ENCODE data around the gene ARIH2.
"Not testable (repeated sequence)": the region's sequence is repeated elsewhere in the genome, so short reads cannot be mapped to it uniquely, and the experiment has no call there.

The ARIH2 gene

DNA sequence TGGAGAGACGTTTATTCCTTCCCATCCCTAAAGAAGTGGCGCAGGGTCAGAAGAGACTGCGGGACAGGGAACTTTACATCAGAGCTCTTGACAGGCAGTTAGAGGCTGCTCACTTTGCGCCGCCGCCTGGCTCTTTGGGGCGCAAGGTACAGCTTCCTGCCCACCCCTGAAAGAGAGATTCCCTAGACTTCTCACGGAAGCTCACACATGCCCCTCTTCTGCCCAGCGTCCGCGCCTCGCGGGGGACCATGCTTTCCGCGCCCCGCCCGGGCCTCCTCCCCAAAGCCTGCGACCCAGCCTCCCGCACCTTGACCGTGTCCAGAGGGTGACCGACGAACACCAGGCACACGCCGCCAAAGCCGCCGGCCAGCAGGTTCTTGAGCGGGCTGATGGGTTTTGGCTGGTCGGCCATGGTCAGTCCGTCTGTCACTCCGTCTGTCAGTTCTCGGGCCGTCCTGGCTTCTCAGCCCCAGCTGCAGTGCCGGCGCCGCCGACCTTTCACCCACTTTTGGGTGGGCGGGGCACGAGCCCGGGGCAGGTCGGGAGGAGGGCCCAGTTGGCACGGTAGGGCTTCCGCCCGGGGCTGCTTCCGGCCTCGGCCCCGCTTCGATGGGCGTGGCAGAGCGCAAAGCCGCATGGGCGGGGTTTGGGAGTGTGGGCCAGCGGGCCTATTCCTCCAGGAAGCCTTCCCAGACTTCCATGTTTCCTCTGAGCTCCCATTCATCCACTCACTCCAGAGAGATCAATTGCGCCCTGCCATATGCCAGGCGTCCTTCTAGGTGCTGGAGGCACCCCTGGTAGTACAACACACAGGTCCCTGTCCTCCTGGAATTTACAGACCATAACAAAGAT lies 20.0 kb upstream of the ARIH2 start, which contains the start of gene SLC25A20:
SLC25A20 (minus strand) TSS at position 500 of the 852 bp plus-strand sequence; CDS start at position 412, 88 bp downstream.
- H3K27me3 ChIP-seq (ENCODE audit: control insufficient read depth, insufficient read depth, low read length) = no peaks in the 10 kb centered on the region
- peak within 1 kb of the TSS; percentile 49 for H3K9ac ChIP-seq (ENCODE audit: low read length)
- H3K36me3 ChIP-seq (ENCODE audit: control insufficient read depth, insufficient read depth, low read length) = no peaks in the 10 kb centered on the region
- peak within 1 kb of the TSS; percentile 75 for H3K27ac ChIP-seq (ENCODE audit: low read depth, low read length)
- no peaks in the 10 kb centered on the region for H3K4me1 ChIP-seq (ENCODE audit: control insufficient read depth, insufficient read depth, low read length)
- peak within 1 kb of the TSS; percentile 83 for H3K4me3 ChIP-seq (ENCODE audit: low read length)

DNA sequence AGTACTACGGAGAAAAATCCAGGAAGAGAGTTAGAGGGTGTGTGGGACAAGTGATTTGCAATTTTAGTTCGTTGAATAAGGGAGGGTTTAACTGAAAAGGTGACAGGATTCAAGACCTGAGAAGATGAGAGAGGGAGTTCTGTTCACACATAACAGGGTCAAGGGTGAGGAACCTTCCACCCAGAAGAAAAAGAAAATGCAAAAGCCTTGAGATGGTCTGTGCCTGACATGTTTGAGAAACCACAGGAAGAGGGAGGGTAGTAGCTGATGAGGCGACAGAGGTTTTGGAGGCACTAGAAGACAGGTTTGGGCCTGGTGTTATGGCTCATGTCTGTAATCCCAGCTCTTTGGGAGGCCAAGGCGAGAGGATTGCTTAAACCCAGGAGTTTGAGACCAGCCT lies 19.4 kb upstream of the ARIH2 start:
- Histone ChIP-seq H3K27ac (ENCODE audit: low read depth, low read length) (peak overlapping the region; percentile 75), H3K4me1 (ENCODE audit: control insufficient read depth, insufficient read depth, low read length) (no peaks in the 10 kb centered on the region), H3K4me3 (ENCODE audit: low read length) (peak overlapping the region; percentile 83), H3K27me3 (ENCODE audit: control insufficient read depth, insufficient read depth, low read length) (no peaks in the 10 kb centered on the region), H3K36me3 (ENCODE audit: control insufficient read depth, insufficient read depth, low read length) (no peaks in the 10 kb centered on the region), H3K9ac (ENCODE audit: low read length) (no peak overlapping the region)

DNA sequence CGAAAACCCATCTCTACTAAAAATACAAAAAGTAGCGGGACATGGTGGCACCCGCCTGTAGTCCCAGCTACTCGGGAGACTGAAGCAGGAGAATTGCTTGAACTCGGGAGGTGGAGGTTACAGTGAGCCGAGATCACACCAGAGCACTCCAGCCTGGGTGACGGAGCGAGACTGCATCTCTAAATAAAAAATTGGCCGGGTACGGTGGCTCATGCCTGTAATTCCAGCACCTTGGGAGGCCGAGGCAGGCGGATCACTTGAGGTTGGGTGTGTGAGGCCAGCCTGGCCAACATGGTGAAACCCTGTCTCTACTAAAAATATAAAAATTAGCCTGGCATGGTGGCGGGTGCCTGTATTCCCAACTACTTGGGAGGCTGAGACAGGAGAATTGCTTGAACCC lies 11.6 kb upstream of the ARIH2 start:
- H3K27ac ChIP-seq (ENCODE audit: low read depth, low read length) = not testable (repeated sequence)

DNA sequence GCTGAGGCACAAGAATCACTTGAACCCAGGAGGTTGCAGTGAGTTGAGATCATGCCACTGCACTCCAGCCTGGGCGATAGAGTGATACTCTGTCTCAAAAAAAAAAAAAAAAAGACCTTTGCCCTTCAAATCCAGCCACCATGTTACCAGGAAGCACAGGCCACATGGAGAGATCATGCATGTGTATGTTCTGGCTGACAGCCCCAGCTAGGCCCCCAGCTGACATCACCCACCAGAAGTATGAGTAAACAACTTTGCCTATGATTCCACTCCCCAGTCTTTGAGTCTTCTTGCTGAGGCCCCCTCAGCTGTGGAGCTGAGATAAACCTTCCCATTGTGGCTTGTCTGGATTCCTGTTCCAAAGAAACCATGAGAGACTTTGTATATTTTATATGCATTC lies 3.3 kb upstream of the ARIH2 start:
- Histone ChIP-seq H3K4me1 (ENCODE audit: control insufficient read depth, insufficient read depth, low read length) (peaks cover 2% of the 10 kb centered on the region), H3K9ac (ENCODE audit: low read length) (no peak overlapping the region), H3K27ac (ENCODE audit: low read depth, low read length) (no peak overlapping the region), H3K36me3 (ENCODE audit: control insufficient read depth, insufficient read depth, low read length) (no peaks in the 10 kb centered on the region), H3K27me3 (ENCODE audit: control insufficient read depth, insufficient read depth, low read length) (no peaks in the 10 kb centered on the region), H3K4me3 (ENCODE audit: low read length) (no peak overlapping the region)

More for the DNA sequence above, 11.6 kb upstream of the ARIH2 start:
- H3K36me3 ChIP-seq (ENCODE audit: control insufficient read depth, insufficient read depth, low read length); H3K27me3 ChIP-seq (ENCODE audit: control insufficient read depth, insufficient read depth, low read length); H3K4me1 ChIP-seq (ENCODE audit: control insufficient read depth, insufficient read depth, low read length); H3K9ac ChIP-seq (ENCODE audit: low read length); H3K4me3 ChIP-seq (ENCODE audit: low read length): not testable (repeated sequence)

DNA sequence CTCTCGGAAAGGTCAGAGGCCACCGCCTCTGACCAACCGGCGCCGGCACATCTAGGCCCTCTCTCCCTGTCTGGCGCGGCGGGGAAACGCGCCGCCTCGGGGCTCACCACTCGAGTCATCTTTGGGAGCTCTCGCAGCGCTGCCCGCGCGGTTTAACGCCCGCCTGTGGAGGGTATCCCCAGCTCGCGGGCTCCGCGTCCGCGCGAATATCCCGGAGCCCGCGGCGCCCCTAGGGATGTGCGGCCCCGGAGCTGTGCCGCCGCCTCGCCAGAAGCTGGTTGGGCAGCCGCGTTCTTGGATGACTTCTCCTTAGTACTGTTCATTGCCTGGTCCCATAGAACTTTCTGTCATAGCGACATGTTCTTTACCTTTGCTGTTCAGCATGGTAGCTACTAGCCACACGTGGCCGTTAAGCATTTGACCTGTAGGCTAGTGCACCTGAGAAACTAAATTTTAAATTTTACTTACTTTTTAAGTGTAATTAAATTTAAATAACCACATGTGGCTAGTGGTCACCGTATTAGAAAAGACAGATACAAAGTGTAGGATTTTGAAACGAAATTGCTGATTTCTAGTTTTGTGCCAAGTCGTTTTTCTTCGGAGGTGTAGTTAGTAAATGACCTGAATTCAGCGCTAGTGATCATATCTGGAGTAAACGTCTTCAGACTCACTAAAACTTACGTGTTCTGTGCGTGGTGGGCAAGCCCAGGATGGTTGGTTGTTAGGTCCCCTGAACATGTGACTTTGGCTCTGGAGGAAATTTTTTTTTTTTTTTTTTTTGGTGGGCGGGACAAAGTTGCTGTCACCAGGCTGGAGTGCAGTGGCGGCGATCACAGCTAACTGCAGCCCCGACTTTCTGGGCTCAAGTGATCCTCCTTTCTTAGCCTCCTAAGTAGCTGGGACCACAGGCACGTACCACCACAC lies 835 bp downstream of the ARIH2 start:
- Histone ChIP-seq H3K4me1 (ENCODE audit: control insufficient read depth, insufficient read depth, low read length) (peaks cover 2% of the 10 kb centered on the region), H3K4me3 (ENCODE audit: low read length) (peak overlapping the region; percentile 78), H3K27me3 (ENCODE audit: control insufficient read depth, insufficient read depth, low read length) (no peaks in the 10 kb centered on the region), H3K27ac (ENCODE audit: low read depth, low read length) (peak overlapping the region; percentile 89), H3K36me3 (ENCODE audit: control insufficient read depth, insufficient read depth, low read length) (peaks cover 12% of the 10 kb centered on the region), H3K9ac (ENCODE audit: low read length) (peak overlapping the region; percentile 73)

DNA sequence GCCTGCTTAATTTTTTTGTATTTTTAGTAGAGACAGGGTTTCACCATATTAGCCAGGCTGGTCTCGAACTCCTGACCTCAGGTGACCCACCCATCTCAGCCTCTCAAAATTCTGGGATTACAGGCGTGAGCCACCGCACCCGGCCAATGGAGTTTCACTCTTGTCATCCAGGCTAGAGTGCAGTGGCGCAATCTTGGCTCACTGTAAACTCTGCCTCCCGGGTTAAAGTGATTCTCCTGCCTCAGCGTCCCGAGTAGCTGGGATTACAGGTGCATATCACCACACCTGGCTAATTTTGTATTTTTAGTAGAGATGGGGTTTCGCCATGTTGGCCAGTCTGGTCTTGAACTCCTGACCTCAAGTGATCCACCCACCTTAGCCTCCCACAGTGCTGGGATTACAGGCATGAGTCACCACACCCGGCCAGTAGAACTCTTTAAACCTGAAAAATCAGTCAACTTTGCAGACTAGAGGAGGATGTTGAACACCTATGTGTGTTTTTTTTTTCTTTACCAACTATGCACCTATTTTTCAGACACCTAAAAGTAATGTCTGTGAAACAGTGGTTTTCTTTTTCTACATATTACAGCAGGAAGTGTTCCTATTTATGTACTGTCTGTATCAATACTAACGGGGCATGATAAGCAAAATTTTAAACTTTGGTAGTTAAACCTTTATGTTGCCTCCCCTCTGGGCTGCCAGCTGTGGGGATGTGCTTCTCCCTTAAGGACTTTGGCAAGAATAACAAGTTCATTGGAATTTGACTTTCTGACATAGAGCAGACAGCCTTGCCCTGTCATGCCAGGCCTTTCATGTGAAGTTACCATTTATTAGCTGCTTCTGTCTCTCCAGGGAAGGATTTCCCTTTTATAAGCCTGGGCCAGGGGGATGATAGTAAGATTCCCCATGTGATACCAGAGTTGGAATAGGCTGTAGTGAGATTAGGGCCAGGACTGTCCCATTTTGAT lies 8.1 kb downstream of the ARIH2 start:
- no peak overlapping the region for H3K27ac ChIP-seq (ENCODE audit: low read depth, low read length)
- H3K36me3 ChIP-seq (ENCODE audit: control insufficient read depth, insufficient read depth, low read length) = peaks cover 12% of the 10 kb centered on the region
- H3K4me3 ChIP-seq (ENCODE audit: low read length) = no peak overlapping the region
- H3K4me1 ChIP-seq (ENCODE audit: control insufficient read depth, insufficient read depth, low read length) = peaks cover 18% of the 10 kb centered on the region
- no peaks in the 10 kb centered on the region for H3K27me3 ChIP-seq (ENCODE audit: control insufficient read depth, insufficient read depth, low read length)
- no peak overlapping the region for H3K9ac ChIP-seq (ENCODE audit: low read length)

DNA sequence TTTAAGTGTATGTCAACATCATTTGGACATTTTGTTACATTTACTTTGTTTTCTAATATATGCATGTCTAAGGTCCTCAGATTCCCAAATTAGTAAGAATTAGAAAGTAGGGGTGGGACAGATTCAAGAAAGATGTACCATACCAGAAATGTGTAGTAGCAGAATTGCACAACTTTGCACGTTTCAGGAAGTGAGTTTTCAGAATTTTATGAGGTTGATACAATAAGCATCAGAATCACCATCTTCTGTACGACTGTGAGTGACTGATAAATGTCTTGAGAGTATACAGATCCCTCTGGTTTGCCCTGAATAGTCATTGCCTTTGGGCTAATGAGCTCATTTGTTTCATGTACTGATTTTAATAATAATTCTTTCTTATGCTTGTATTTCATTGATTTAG lies 9.3 kb downstream of the ARIH2 start:
- no peaks in the 10 kb centered on the region for H3K27me3 ChIP-seq (ENCODE audit: control insufficient read depth, insufficient read depth, low read length)
- H3K9ac ChIP-seq (ENCODE audit: low read length) = no peak overlapping the region
- peaks cover 7% of the 10 kb centered on the region for H3K36me3 ChIP-seq (ENCODE audit: control insufficient read depth, insufficient read depth, low read length)
- H3K4me1 ChIP-seq (ENCODE audit: control insufficient read depth, insufficient read depth, low read length) = peaks cover 18% of the 10 kb centered on the region
- no peak overlapping the region for H3K4me3 ChIP-seq (ENCODE audit: low read length)
- H3K27ac ChIP-seq (ENCODE audit: low read depth, low read length) = no peak overlapping the region

DNA sequence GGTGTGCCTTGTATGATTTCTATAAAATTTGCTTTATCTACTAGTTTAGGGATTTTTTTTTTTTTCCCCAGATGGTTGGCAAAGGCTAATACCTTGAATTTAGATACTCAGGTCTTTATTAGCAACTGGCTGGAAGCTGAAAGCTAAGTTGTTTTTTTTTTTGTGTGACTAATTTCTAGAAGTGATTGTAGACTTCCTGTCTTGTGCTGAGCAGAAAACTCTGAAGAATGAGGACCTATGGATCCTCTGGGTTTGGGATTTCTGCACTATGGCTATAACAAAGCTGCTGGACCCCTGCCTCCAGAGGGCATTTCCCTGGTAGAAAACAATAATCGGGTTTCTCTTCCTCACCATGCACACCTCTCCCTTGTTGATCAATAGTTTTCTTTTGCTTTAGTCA lies 10.0 kb downstream of the ARIH2 start:
- peaks cover 7% of the 10 kb centered on the region for H3K36me3 ChIP-seq (ENCODE audit: control insufficient read depth, insufficient read depth, low read length)

DNA sequence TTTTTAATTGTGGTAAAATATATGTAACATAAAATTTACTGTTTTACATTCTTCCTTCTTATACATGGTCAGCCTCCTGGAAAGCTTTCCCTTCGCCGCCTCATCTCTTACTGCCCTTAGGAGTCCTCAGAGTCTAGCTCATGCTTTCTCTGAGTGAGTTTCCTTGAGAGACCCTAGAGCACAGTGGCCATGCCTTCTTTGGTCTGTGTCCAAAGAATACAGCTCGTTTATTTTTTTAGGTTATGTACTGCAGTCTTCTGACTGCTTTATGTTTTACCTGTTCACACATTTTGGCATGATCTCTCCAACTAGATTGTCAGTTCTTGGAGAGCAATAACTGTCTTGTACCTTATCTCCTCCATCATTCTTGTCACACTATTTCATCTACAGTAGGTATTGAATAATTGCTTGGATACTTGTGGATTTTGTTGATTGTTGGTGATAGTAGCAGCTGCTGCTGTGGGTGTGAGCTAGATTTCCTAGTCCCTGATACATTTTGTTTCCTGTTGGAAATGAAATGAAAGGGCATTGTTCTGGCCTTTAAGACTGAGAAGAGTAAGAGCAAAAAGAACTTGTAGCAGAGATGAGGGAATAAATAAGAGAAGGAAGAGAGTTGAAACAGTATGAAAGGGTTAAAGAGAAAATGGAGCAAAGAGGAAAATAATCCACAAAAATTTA lies 10.9 kb downstream of the ARIH2 start:
- Histone ChIP-seq H3K4me1 (ENCODE audit: control insufficient read depth, insufficient read depth, low read length) (peaks cover 18% of the 10 kb centered on the region), H3K36me3 (ENCODE audit: control insufficient read depth, insufficient read depth, low read length) (peaks cover 5% of the 10 kb centered on the region), H3K27me3 (ENCODE audit: control insufficient read depth, insufficient read depth, low read length) (no peaks in the 10 kb centered on the region), H3K9ac (ENCODE audit: low read length) (no peak overlapping the region), H3K4me3 (ENCODE audit: low read length) (no peak overlapping the region), H3K27ac (ENCODE audit: low read depth, low read length) (no peak overlapping the region)

More for the DNA sequence above, 10.0 kb downstream of the ARIH2 start:
- H3K4me1 ChIP-seq (ENCODE audit: control insufficient read depth, insufficient read depth, low read length) = peaks cover 18% of the 10 kb centered on the region
- no peak overlapping the region for H3K9ac ChIP-seq (ENCODE audit: low read length)
- no peaks in the 10 kb centered on the region for H3K27me3 ChIP-seq (ENCODE audit: control insufficient read depth, insufficient read depth, low read length)
- H3K4me3 ChIP-seq (ENCODE audit: low read length) = no peak overlapping the region
- H3K27ac ChIP-seq (ENCODE audit: low read depth, low read length) = no peak overlapping the region

DNA sequence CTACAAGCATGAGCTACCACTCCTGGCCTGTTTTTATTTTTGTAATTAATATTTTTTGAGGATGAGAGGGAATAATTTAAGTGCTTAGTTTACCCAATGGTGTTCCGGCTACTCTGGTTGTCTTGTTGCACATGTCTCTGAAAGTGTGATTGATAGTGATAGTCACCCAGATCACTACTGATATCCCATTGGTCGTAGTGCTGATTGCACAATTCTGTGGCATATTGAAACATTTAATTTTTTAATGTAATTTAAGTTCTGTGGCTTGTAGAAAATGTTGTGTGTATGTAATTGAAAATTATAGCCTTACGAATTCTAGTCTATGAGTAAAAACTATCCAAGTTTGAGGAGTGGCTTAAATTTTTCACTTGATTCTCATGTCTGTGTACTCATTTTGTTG lies 11.9 kb downstream of the ARIH2 start:
- Histone ChIP-seq H3K36me3 (ENCODE audit: control insufficient read depth, insufficient read depth, low read length) (peaks cover 5% of the 10 kb centered on the region), H3K4me1 (ENCODE audit: control insufficient read depth, insufficient read depth, low read length) (peaks cover 18% of the 10 kb centered on the region), H3K27me3 (ENCODE audit: control insufficient read depth, insufficient read depth, low read length) (no peaks in the 10 kb centered on the region), H3K9ac (ENCODE audit: low read length) (no peak overlapping the region), H3K4me3 (ENCODE audit: low read length) (no peak overlapping the region), H3K27ac (ENCODE audit: low read depth, low read length) (no peak overlapping the region)

DNA sequence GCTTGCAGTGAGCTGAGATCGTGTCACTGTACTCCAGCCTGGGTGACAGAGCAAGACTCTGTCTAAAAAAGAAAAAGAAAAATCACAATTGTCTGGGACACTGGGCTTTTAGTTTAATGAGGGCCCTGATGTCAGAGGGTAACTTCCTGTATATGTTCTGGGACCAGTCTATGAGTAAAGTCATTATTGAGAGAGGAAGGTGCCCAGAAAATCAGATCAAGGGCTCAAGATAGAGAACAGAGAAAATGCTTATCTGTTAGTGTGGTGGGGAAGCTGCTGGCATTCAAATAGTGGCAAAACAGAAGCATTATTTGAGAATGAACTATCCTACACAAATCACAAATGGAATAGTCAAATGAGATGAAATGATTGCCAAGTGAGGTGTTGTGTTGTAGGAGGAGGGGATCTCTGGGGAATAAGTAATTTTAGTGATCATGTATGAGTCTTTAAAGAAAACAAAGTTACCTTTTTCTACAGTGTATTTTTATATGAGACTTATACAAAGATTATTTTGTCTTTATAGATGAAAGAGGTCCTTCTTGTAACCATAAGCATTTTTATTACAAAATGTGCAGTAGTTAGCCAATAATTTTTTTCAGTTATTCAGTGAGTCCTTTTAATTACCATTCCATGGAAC lies 13.4 kb downstream of the ARIH2 start:
- H3K27ac ChIP-seq (ENCODE audit: low read depth, low read length) = no peak overlapping the region
- H3K36me3 ChIP-seq (ENCODE audit: control insufficient read depth, insufficient read depth, low read length) = peaks cover 5% of the 10 kb centered on the region
- no peak overlapping the region for H3K9ac ChIP-seq (ENCODE audit: low read length)
- peaks cover 14% of the 10 kb centered on the region for H3K4me1 ChIP-seq (ENCODE audit: control insufficient read depth, insufficient read depth, low read length)
- H3K4me3 ChIP-seq (ENCODE audit: low read length) = no peak overlapping the region
- H3K27me3 ChIP-seq (ENCODE audit: control insufficient read depth, insufficient read depth, low read length) = no peaks in the 10 kb centered on the region
